GM18870 (cell line): Measurements from ENCODE around the gene CELA2A.
"Not testable (repeated sequence)": the region's sequence is repeated elsewhere in the genome, so short reads cannot be mapped to it uniquely, and the experiment has no call there.

Experiments
- ATAC-seq: cut with Tn5 transposase; IDR thresholded peaks from one replicate; pipeline ENCODE4 v1.9.1; 2021; ENCODE audit warnings: moderate library complexity; ENCODE audit not compliant: unreplicated experiment

Gene CELA2A

GRCh38 chr1:15491010-15491409 lies 34.5 kb downstream of the CELA2A start:
- not testable (repeated sequence) for ATAC-seq

GRCh38 chr1:15492596-15492995 lies 36.1 kb downstream of the CELA2A start:
- no peak for ATAC-seq

- no peak for ATAC-seq
Observed at GRCh38 chr1:15493869-15494390, 37.4 kb downstream of the CELA2A start.

- no peak for ATAC-seq
Observed at GRCh38 chr1:15500184-15501178, 43.9 kb downstream of the CELA2A start.

- no peak for ATAC-seq
Observed at GRCh38 chr1:15501208-15502032, 44.9 kb downstream of the CELA2A start.

GRCh38 chr1:15504436-15504835 lies 47.9 kb downstream of the CELA2A start:
- no peak for ATAC-seq

- no peak for ATAC-seq
Observed at GRCh38 chr1:15506831-15507230, 50.3 kb downstream of the CELA2A start.

- no peak for ATAC-seq
Observed at GRCh38 chr1:15507278-15507677, 50.7 kb downstream of the CELA2A start.

GRCh38 chr1:15508700-15509487 lies 52.4 kb downstream of the CELA2A start:
- no peak for ATAC-seq

- no peak for ATAC-seq
Observed at GRCh38 chr1:15509586-15509985, 53.1 kb downstream of the CELA2A start.

- ATAC-seq = no peak
Observed at GRCh38 chr1:15510611-15511405, 54.3 kb downstream of the CELA2A start.

- ATAC-seq = no peak
Observed at GRCh38 chr1:15513192-15513591, 56.7 kb downstream of the CELA2A start.

GRCh38 chr1:15513919-15514318 lies 57.4 kb downstream of the CELA2A start:
- no peak for ATAC-seq

GRCh38 chr1:15514557-15514956 lies 58.0 kb downstream of the CELA2A start:
- ATAC-seq = not testable (repeated sequence)

- ATAC-seq = no peak
Observed at GRCh38 chr1:15515022-15515663, 58.6 kb downstream of the CELA2A start.

- no peak for ATAC-seq
Observed at GRCh38 chr1:15519625-15520024, 63.1 kb downstream of the CELA2A start.

- not testable (repeated sequence) for ATAC-seq
Observed at GRCh38 chr1:15521206-15521906, 64.8 kb downstream of the CELA2A start.
